Uterus (tissue), 4 donors: ENCODE results near the gene KCNC3. TPM values are rescaled to one million over a fixed set of nuclear protein-coding genes. Genes with fewer than 3 reads are reported as not detected.

Experiments used
- DNase-seq, 2 donors: peaks; one replicate each; pipeline ENCODE4 v3.0.0-alpha.2; 2019 to 2020
- H3K27ac ChIP-seq, 2 donors: fragments of 200-600 bp; sonication (generic); 1 replicate in 1 of 2; 2 replicates in 1 of 2; pipeline ENCODE4 v1.5.1; 2016 to 2018
- H3K27me3 ChIP-seq, 2 donors: fragments of 200-600 bp; sonication (generic); one replicate each; pipeline ENCODE4 v1.5.1; 2018 to 2019; ENCODE audit warnings: control low read depth in 1 of 2
- H3K36me3 ChIP-seq, 2 donors: fragments of 200-600 bp; sonication (generic); one replicate each; pipeline ENCODE4 v1.5.1; 2019; ENCODE audit warnings: control low read depth in 1 of 2
- H3K4me1 ChIP-seq, 2 donors: fragments of 200-600 bp; sonication (generic); one replicate each; pipeline ENCODE4 v1.5.1; 2018 to 2019; ENCODE audit warnings: control low read depth in 1 of 2
- H3K4me3 ChIP-seq, 2 donors: fragments of 200-600 bp; sonication (generic); 1 replicate in 1 of 2; 2 replicates in 1 of 2; pipeline ENCODE4 v1.5.1; 2018 to 2019; ENCODE audit warnings: mild to moderate bottlenecking in 1 of 2
- H3K9me3 ChIP-seq, 2 donors: fragments of 200-600 bp; sonication (generic); one replicate each; pipeline ENCODE4 v1.5.1; 2019; ENCODE audit warnings: control low read depth in 1 of 2
- POLR2A ChIP-seq, 2 donors: fragments of 450-650 bp; IDR thresholded peaks; one replicate each; pipeline ENCODE4 v1.6.1; 2016; ENCODE audit warnings: antibody characterized with exemption in 2 of 2, mild to moderate bottlenecking in 1 of 2, moderate library complexity in 1 of 2
- intact Hi-C: fragments of 100-400 bp; cut with DNase I; formaldehyde crosslinking; loops from one replicate; pipeline ENCODE4 v1.15.1; 2023; ENCODE audit warnings: low total_unique reads
- total RNA-seq, 4 donors: library from RNA; depleted of rRNA in 3 of 4; stranded (reverse); fragments of >200 nt in 3 of 4; gene quantifications; one replicate each; pipeline versions ENCODE4 v1.1.0 to v1.2.4, GENCODE V29; 2014 to 2023
- TF ChIP-seq, protein P1 (sequence below), 4 experiments: fragments of 200-600 bp in 2 of 4; fragments of 450-650 bp in 2 of 4; sonication (generic) in 2 of 4; IDR thresholded peaks; one replicate each; pipeline ENCODE4 v1.5.1; 2016 to 2019; ENCODE audit warnings: antibody characterized with exemption in 4 of 4, mild to moderate bottlenecking in 2 of 4, moderate library complexity in 1 of 4
- donor health status: DM: yes; HTN: yes; CAD: no.

KCNC3 gene
- total RNA-seq, 4 donors from 2014 or later, result 0.26 to 2.4 (median 0.85) TPM; not detected in 1

- intact Hi-C loops, result loop anchor here (10.0 kb wide), 1 partner anchor 408 kb away; no protein-coding TSS in a partner anchor
- peak; percentile 95 to 96 for DNase-seq
- H3K27me3 ChIP-seq, result no peaks in the 10 kb centered on the region
- H3K27ac ChIP-seq, result peak within 1 kb of the TSS; percentile 98 to 100
- TF ChIP-seq, protein P1, sequence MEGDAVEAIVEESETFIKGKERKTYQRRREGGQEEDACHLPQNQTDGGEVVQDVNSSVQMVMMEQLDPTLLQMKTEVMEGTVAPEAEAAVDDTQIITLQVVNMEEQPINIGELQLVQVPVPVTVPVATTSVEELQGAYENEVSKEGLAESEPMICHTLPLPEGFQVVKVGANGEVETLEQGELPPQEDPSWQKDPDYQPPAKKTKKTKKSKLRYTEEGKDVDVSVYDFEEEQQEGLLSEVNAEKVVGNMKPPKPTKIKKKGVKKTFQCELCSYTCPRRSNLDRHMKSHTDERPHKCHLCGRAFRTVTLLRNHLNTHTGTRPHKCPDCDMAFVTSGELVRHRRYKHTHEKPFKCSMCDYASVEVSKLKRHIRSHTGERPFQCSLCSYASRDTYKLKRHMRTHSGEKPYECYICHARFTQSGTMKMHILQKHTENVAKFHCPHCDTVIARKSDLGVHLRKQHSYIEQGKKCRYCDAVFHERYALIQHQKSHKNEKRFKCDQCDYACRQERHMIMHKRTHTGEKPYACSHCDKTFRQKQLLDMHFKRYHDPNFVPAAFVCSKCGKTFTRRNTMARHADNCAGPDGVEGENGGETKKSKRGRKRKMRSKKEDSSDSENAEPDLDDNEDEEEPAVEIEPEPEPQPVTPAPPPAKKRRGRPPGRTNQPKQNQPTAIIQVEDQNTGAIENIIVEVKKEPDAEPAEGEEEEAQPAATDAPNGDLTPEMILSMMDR (IDR thresholded peaks at IDR 0.05), result peak in 1 of 4 experiments; percentile 13
- peak; percentile 67 to 82 for TF ChIP-seq POLR2A (IDR thresholded peaks at IDR 0.05)
- H3K9me3 ChIP-seq, result no peaks in the 10 kb centered on the region
- H3K4me3 ChIP-seq, result peak within 1 kb of the TSS; percentile 91 to 98
- H3K36me3 ChIP-seq, result no peaks in the 10 kb centered on the region
- H3K4me1 ChIP-seq, result no peaks in the 10 kb centered on the region
These were observed 47.2 kb upstream of the KCNC3 start, which contains the start of gene NR1H2 for GRCh38 chr19:50376166-50377050. NR1H2 (plus strand) TSS chr19:50376457; CDS start chr19:50377606, 1,149 bp downstream.

GRCh38 chr19:50371914-50372475 lies 42.8 kb upstream of the KCNC3 start:
- H3K9me3 ChIP-seq, result no peaks in the 10 kb centered on the region
- no peaks in the 10 kb centered on the region for H3K27me3 ChIP-seq
- TF ChIP-seq, protein P1 (IDR thresholded peaks at IDR 0.05), result no peak
- no peak for TF ChIP-seq POLR2A (IDR thresholded peaks at IDR 0.05)
- no peaks in the 10 kb centered on the region for H3K36me3 ChIP-seq
- H3K4me3 ChIP-seq, result no peak overlapping the region
- no peak overlapping the region for H3K27ac ChIP-seq
- H3K4me1 ChIP-seq, result no peaks in the 10 kb centered on the region
- DNase-seq, result no peak
- intact Hi-C loops, result loop anchor here (10.0 kb wide), 1 partner anchor 413 kb away; no protein-coding TSS in a partner anchor

GRCh38 chr19:50368649-50369570 lies 39.7 kb upstream of the KCNC3 start:
- no peaks in the 10 kb centered on the region for H3K36me3 ChIP-seq
- H3K4me1 ChIP-seq, result no peaks in the 10 kb centered on the region
- peak overlapping the region; percentile 77 to 85 for H3K27ac ChIP-seq
- no peak for TF ChIP-seq POLR2A (IDR thresholded peaks at IDR 0.05)
- TF ChIP-seq, protein P1 (IDR thresholded peaks at IDR 0.05), result peak; percentile 85 to 92 (median 90)
- peak; percentile 85 for DNase-seq
- intact Hi-C loops, result loop anchor here (5.0 kb wide), 1 partner anchor 43 kb away; no protein-coding TSS in a partner anchor
- peak overlapping the region; percentile 52 to 73 for H3K4me3 ChIP-seq
- no peaks in the 10 kb centered on the region for H3K27me3 ChIP-seq
- no peaks in the 10 kb centered on the region for H3K9me3 ChIP-seq

GRCh38 chr19:50365434-50366306 lies 36.5 kb upstream of the KCNC3 start, which contains the start of gene NAPSA:
NAPSA (minus strand) TSS chr19:50365639; CDS start chr19:50365621, 18 bp downstream.
- no peak for TF ChIP-seq POLR2A (IDR thresholded peaks at IDR 0.05)
- TF ChIP-seq, protein P1 (IDR thresholded peaks at IDR 0.05), result no peak
- Histone ChIP-seq H3K36me3 (no peaks in the 10 kb centered on the region), H3K27me3 (no peaks in the 10 kb centered on the region), H3K4me1 (no peaks in the 10 kb centered on the region), H3K4me3 (no peak within 1 kb of the TSS), H3K27ac (no peak within 1 kb of the TSS), H3K9me3 (no peaks in the 10 kb centered on the region)
- intact Hi-C loops, result loop anchor here (5.0 kb wide), 1 partner anchor 47 kb away; no protein-coding TSS in a partner anchor
- no peak for DNase-seq
